Measurements from ENCODE around the gene MOB1A.
"Not testable (repeated sequence)": the region's sequence is repeated elsewhere in the genome, so short reads cannot be mapped to it uniquely, and the experiment has no call there.

The MOB1A gene

DNA sequence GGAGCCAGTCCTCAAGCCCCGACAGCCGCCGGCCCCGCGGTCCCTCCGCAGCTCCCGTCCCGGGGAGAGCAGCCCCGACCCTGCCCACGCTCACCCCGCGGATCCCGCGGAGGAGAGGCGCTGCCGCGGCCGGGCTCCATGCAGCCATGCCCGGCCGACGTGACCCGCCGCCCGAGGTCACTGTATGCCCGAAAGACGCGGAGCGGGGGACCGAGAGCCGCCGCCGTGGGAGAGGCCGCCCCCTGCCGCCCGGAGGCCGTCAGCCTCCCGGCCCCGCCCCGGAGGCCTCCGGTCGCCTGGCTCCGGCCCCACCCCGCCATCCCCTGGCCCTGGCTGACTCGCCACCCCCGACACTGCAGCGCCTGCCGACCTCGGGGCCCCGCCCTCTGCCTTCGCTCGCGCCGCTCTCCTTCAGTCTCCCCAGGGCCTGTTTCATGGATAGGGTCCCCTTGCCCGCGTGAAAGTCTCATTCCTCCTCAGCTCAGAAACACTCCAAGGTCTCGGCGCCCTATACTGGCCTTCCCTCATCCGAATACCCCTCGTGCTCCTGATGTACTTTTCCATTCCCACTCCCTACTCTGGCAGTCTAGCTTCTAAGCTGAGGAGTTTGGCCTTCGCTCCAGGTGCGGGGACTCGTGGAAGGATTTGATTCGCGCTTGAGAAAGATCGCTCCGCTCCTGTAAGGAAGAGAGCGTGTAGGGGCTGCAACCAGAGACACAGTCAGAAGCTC is 30.8 kb downstream of the MOB1A start, which contains the start of gene BOLA3:
Gene BOLA3, minus strand, starts transcription at position 186 of the 730 bp plus-strand sequence. Its CDS starts 38 bp downstream, at position 148.
- DNase-seq = peak; percentile 84

- DNase-seq = no peak
Measured at GRCh38 chr2:74146929-74147726, 31.6 kb downstream of the MOB1A start.

GRCh38 chr2:74142340-74142739 is 36.3 kb downstream of the MOB1A start:
- no peak for DNase-seq

- DNase-seq = no peak
Measured at GRCh38 chr2:74138600-74139323, 39.9 kb downstream of the MOB1A start.

- no peak for DNase-seq
Measured at GRCh38 chr2:74137651-74138599, 40.8 kb downstream of the MOB1A start.

GRCh38 chr2:74131901-74132300 is 46.8 kb downstream of the MOB1A start:
- DNase-seq = no peak

- no peak for DNase-seq
Measured at GRCh38 chr2:74130211-74130995, 48.3 kb downstream of the MOB1A start.

- DNase-seq = no peak
Measured at GRCh38 chr2:74128206-74128605, 50.5 kb downstream of the MOB1A start.

DNA sequence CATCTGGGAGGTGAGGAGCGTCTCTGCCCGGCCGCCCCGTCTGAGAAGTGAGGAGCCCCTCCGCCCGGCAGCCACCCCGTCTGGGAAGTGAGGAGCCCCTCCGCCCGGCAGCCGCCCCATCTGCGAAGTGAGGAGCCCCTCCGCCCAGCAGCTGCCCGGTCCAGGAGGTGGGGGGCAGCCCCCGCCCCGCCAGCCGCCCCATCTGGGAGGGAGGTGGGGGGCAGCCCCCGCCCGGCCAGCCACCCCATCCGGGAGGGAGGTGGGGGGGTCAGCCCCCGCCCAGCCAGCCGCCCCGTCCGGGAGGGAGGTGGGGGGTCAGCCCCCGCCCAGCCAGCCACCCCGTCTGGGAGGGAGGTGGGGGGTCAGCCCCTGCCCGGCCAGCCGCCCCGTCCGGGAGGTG is 54.7 kb downstream of the MOB1A start:
- DNase-seq = not testable (repeated sequence)

- not testable (repeated sequence) for DNase-seq
Measured at GRCh38 chr2:74121846-74122245, 56.8 kb downstream of the MOB1A start.

DNA sequence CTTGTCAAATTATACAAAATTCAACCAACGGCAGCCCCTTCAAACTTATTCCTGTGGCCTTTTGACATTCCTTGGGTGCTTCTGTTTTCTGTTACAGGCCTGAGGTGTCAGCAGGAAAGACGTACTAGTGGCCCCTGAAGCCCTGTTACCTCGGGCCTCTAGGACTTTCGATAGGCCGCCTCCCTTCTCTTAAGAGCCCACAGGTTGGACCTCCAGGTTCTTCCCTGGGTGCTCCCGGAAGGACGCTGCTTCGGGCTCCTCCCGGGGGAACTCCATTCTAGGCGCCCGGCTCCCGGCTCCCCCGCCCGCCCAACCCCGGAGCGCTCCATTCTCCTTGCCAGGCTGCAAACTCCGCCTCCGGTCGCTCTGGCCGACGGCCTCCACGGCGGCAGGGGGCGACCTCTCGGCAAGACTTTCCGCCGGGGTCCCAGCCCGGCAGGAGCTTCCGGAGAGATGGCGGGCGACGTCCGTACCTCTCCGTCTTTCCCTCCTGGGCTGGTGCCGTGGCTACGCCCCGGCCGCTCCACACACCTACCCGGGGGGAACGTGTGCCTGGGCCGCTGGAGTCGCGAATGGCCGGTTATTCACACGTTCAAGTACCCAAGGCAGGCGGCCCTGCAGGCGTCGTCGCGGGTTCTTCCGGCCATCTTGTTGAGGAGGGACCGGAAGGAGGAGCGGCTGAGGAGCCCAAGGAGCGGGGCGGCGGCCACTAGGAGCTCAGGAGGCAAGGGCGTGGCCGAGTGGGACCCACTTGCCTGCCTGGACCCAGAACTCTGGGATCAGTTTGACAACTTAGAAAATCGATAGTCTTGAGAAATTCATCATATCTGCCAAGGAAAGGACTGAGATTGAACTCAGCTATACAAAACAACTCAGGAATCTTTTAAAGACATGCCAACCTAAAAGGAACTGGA is 58.5 kb downstream of the MOB1A start:
- DNase-seq = peak; percentile 85

DNA sequence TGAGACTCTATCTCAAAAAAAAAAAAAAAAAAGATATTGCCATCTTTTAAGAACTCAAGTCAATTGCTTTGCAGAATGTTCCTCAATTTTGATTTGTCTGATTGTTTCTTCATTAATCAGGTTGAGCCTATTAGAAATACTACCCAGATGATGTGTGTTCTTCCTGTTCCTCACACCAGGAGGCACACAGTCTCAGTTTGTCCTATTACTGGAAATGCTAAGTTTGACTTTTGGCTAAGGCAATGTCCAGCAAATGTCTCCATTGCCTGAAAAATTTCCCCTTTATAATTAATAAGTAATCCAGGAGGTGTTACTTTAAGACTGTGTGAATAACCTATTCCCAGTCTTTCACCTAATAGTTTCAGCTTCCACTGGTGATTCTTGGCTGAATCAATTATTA is 59.3 kb downstream of the MOB1A start:
- no peak for DNase-seq

- DNase-seq = no peak
Measured at GRCh38 chr2:74111380-74111779, 67.3 kb downstream of the MOB1A start.

DNA sequence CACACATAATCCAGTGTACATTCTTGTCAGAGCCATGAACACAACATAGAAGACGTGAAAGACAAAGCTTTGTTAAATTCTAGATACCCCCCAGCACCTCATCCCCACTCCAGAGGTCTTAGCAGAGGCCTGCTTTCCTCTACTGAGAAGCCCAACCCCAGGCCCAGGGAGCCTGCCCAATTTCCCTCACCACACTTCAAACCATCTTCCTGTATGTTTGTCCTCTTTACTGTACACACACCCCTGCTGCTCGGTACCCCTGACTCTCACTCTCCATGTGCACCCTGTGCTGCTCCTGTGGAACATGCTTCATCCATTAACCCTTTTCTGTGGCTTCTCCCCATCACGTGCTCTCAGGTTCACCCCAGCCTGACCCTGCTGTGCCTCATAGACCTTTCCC is 68.1 kb downstream of the MOB1A start:
- DNase-seq = no peak

DNA sequence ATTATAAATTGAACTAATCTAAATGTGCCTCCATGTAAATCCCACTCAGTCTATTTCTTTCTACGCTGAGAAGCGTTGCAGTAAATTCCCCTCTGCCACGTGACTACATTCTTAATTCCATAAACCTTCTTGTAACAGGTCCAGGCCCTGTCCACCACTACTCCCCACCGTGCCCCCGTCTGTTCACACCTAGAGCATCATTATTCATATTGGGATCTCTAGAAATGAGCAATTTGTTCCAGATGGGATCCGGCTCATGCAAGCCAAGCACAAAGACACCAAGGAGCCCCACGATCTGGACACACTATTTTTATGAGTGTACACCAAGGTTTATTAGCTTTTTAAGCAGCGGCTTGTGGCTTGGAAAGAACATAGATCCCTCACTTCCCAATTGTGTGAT is 69.1 kb downstream of the MOB1A start:
- no peak for DNase-seq

GRCh38 chr2:74107071-74107470 is 71.6 kb downstream of the MOB1A start:
- no peak for DNase-seq

GRCh38 chr2:74105413-74105812 is 73.3 kb downstream of the MOB1A start:
- DNase-seq = no peak

GRCh38 chr2:74104839-74105238 is 73.8 kb downstream of the MOB1A start:
- no peak for DNase-seq

GRCh38 chr2:74103763-74104162 is 74.9 kb downstream of the MOB1A start:
- no peak for DNase-seq
